GM23338 (cell line): ENCODE results near the gene PAX5. TPM values are rescaled to one million over a fixed set of nuclear protein-coding genes. Genes with fewer than 3 reads are reported as not detected.
A peak's percentile ranks its signal among the peaks of the same experiment; 100 is the strongest.

ENCODE experiments used
- ATAC-seq: fragments of 200-7000 bp; cut with Tn5 transposase; 3 replicates; pipeline ENCODE4 v1.9.1; 2020
- DNase-seq: peaks from one replicate; pipeline ENCODE4 v3.0.0-alpha.2; 2015; ENCODE audit warnings: low spot score
- H2AFZ ChIP-seq: fragments of 200-600 bp; sonication (generic); 2 replicates; pipeline ENCODE4 v1.8.0; 2016; ENCODE audit warnings: antibody characterized with exemption, mild to moderate bottlenecking, moderate library complexity
- H3F3A ChIP-seq: fragments of 200-600 bp; sonication (generic); replicated peaks from 2 replicates; pipeline ENCODE4 v1.8.0; 2017; ENCODE audit warnings: antibody characterized with exemption, mixed run types, low read depth
- H3K27ac ChIP-seq: fragments of 200-600 bp; sonication (generic); 2 replicates; pipeline ENCODE4 v1.6.1; 2016; ENCODE audit warnings: low read depth
- H3K27me3 ChIP-seq: fragments of 200-600 bp; sonication (generic); 2 replicates; pipeline ENCODE4 v1.8.0; 2016; ENCODE audit warnings: mild to moderate bottlenecking, mixed run types, moderate library complexity; ENCODE audit not compliant: insufficient read depth
- H3K36me3 ChIP-seq: fragments of 200-600 bp; sonication (generic); 2 replicates; pipeline ENCODE4 v1.8.0; 2016; ENCODE audit warnings: mild to moderate bottlenecking; ENCODE audit not compliant: insufficient read depth
- H3K4me1 ChIP-seq: fragments of 200-600 bp; sonication (generic); 2 replicates; pipeline ENCODE4 v1.8.0; 2016; ENCODE audit warnings: mild to moderate bottlenecking, moderate library complexity; ENCODE audit not compliant: insufficient read depth
- H3K4me2 ChIP-seq: fragments of 200-600 bp; sonication (generic); 2 replicates; pipeline ENCODE4 v1.7.1; 2017; ENCODE audit warnings: mixed run types
- H3K4me3 ChIP-seq: fragments of 200-600 bp; sonication (generic); 2 replicates; pipeline ENCODE4 v1.6.1; 2016; ENCODE audit warnings: mixed run types
- H3K79me2 ChIP-seq: fragments of 200-600 bp; sonication (generic); replicated peaks from 2 replicates; pipeline ENCODE4 v1.8.0; 2017; ENCODE audit warnings: mild to moderate bottlenecking; ENCODE audit not compliant: insufficient read depth
- H3K9me2 ChIP-seq: fragments of 200-600 bp; sonication (generic); 2 replicates; pipeline ENCODE4 v1.8.0; 2017; ENCODE audit not compliant: insufficient read depth
- H4K20me1 ChIP-seq: fragments of 200-600 bp; sonication (generic); replicated peaks from 2 replicates; pipeline ENCODE4 v1.8.0; 2017; ENCODE audit warnings: mild to moderate bottlenecking; ENCODE audit not compliant: insufficient read depth
- H3K27ac Mint-ChIP-seq: 2 replicates; pipeline ENCODE4 v1.8.0; 2020; ENCODE audit warnings: inconsistent platforms, mild to moderate bottlenecking, moderate library complexity, mixed read lengths
- H3K27me3 Mint-ChIP-seq: 3 replicates; pipeline ENCODE4 v1.8.0; 2022; ENCODE audit warnings: low read depth, mild to moderate bottlenecking, moderate library complexity, mixed read lengths, inconsistent platforms; ENCODE audit not compliant: insufficient read depth, poor library complexity
- H3K36me3 Mint-ChIP-seq: 3 replicates; pipeline ENCODE4 v1.8.0; 2021; ENCODE audit warnings: low read depth, mild to moderate bottlenecking, inconsistent platforms, moderate library complexity, mixed read lengths
- H3K4me1 Mint-ChIP-seq: 3 replicates; pipeline ENCODE4 v1.8.0; 2020; ENCODE audit warnings: mild to moderate bottlenecking, inconsistent platforms, mixed read lengths
- H3K4me3 Mint-ChIP-seq: 3 replicates; pipeline ENCODE4 v1.8.0; 2021; ENCODE audit warnings: moderate library complexity, mild to moderate bottlenecking, inconsistent platforms, mixed read lengths
- H3K9me3 Mint-ChIP-seq: 3 replicates; pipeline ENCODE4 v1.8.0; 2020; ENCODE audit warnings: moderate library complexity, mild to moderate bottlenecking, inconsistent platforms, mixed read lengths
- CTCF ChIP-seq, 2 experiments: fragments of 200-600 bp in 1 of 2; sonication (generic) in 1 of 2; conservative IDR thresholded peaks; 2 replicates each; pipeline versions ENCODE4 v1.5.1 to v1.6.1; 2016 to 2017; ENCODE audit warnings: antibody characterized with exemption in 2 of 2, low read depth in 2 of 2, mild to moderate bottlenecking in 2 of 2, moderate library complexity in 1 of 2
- EZH2phosphoT487 ChIP-seq: fragments of 200-600 bp; sonication (generic); IDR thresholded peaks from one replicate; pipeline ENCODE4 v1.8.1; 2018; ENCODE audit warnings: antibody characterized with exemption; ENCODE audit not compliant: unreplicated experiment
- POLR2AphosphoS5 ChIP-seq: IDR thresholded peaks from 2 replicates; pipeline ENCODE4 v1.6.1; 2016; ENCODE audit warnings: antibody characterized with exemption, low read depth
- REST ChIP-seq: IDR thresholded peaks from one replicate; pipeline ENCODE4 v1.6.1; 2018; ENCODE audit warnings: antibody characterized with exemption; ENCODE audit not compliant: unreplicated experiment
- ZNF114 ChIP-seq: fragments of 250-450 bp; sonication (Bioruptor Pico); IDR thresholded peaks from 2 replicates; pipeline ENCODE4 v1.5.0; 2020; ENCODE audit warnings: mild to moderate bottlenecking, moderate library complexity
- ZNF331 ChIP-seq: fragments of 250-450 bp; sonication (Bioruptor Pico); IDR thresholded peaks from 2 replicates; pipeline ENCODE4 v1.5.0; 2020; ENCODE audit warnings: low read depth, mild to moderate bottlenecking, moderate library complexity
- ZNF462 ChIP-seq: fragments of 250-450 bp; sonication (Bioruptor Pico); IDR thresholded peaks from 2 replicates; pipeline ENCODE4 v1.5.0; 2020; ENCODE audit warnings: mild to moderate bottlenecking, moderate library complexity
- polyA plus RNA-seq: library from polyadenylated mRNA; unstranded; fragments of >200 nt; fragmentation: Nextera tagmentation; extraction: Ambion mirVana; gene quantifications from 2 replicates; pipeline ENCODE4 v1.2.1, GENCODE V29; 2016
- total RNA-seq: library from RNA; depleted of rRNA; stranded (reverse); fragments of >200 nt; shearing (Covaris generic); gene quantifications from 2 replicates; pipeline ENCODE4 v1.2.3, GENCODE V29; 2014

The PAX5 gene
- total and polyA plus RNA-seq, 2 experiments from 2014 or later, result 0.17 to 0.60 TPM

DNA sequence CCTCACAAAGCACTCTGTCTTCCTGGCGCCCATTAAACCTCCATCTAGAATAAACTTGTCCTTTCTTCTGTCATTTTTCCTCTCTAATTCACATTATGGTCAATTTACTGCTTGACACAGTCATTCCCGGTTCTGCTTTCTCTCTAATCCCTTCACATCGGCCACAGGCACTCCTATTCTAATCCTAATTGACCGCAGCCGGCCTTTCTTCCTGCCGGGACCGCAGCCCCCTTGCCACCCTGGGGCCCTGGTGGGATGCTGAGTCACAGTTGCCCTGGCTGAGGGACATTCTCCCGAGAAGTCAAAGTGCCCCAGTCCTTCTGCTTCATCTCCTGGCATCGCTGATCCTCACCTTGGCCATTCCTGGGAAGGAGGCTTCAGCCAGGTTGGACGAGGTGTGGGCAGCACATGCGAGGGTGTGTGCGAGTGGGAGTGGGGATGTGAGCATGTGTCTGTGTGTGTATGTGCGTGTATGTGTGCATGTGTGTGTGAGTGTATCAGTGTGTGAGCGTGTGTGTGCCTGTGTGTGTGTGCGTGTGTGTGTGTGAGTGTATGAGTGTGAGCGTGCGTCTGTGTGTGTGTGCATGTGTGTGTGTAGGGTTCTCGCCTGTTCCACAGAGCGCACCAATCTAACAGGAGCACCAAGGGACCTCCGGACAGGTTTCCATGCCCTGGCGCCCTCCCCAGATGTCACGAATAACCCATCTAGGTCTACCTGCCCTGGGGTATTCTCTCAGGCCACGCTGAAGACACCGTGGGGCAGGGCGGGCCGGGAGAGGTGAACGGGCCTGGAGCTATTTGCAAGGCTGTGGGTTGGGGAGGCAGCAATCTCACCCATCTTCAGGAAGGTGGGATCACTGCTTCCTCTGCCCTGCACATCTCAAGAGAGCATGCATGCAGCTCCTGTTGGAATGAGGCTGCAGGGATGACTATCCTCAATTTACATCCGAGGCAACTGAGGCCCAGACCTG is 191.2 kb downstream of the PAX5 start:
- H3K4me2 ChIP-seq, result peak overlapping the region; percentile 38; the same call in 1 of the 2 replicates
- ATAC-seq (peak; percentile 39), DNase-seq (no peak)
- Mint-ChIP-seq H3K36me3 (no peaks in the 10 kb centered on the region), H3K27ac (no peak overlapping the region), H3K4me3 (no peak overlapping the region), H3K4me1 (peaks cover 15% of the 10 kb centered on the region; the same call in 1 of the 3 replicates), H3K9me3 (no peaks in the 10 kb centered on the region; the same call in 2 of the 3 replicates), H3K27me3 (peaks cover 11% of the 10 kb centered on the region)
- TF ChIP-seq POLR2AphosphoS5, result no peak
- no peaks in the 10 kb centered on the region for H4K20me1 ChIP-seq
- H3K9me2 ChIP-seq, result no peaks in the 10 kb centered on the region
- no peaks in the 10 kb centered on the region for H3K27me3 ChIP-seq
- no peak overlapping the region for H3K4me3 ChIP-seq
- no peaks in the 10 kb centered on the region for H3K79me2 ChIP-seq
- H2AFZ ChIP-seq, result 0 out of 2 replicates have a peak overlapping the region, but pooled peaks have one; percentile 66
- no peak overlapping the region for H3K27ac ChIP-seq
- peaks cover 13% of the 10 kb centered on the region; the same call in 1 of the 2 replicates for H3K4me1 ChIP-seq
- H3K36me3 ChIP-seq, result no peaks in the 10 kb centered on the region
- no peaks in the 10 kb centered on the region for H3F3A ChIP-seq

GRCh38 chr9:36840898-36841536 is 193.1 kb downstream of the PAX5 start:
- no peaks in the 10 kb centered on the region for H3K36me3 ChIP-seq
- ATAC-seq (no peak), DNase-seq (no peak)
- no peaks in the 10 kb centered on the region for H4K20me1 ChIP-seq
- Mint-ChIP-seq H3K36me3 (no peaks in the 10 kb centered on the region), H3K27me3 (peaks cover 14% of the 10 kb centered on the region), H3K4me3 (no peak overlapping the region; the same call in 2 of the 3 replicates), H3K4me1 (peaks cover 15% of the 10 kb centered on the region; the same call in 1 of the 3 replicates), H3K9me3 (no peaks in the 10 kb centered on the region; the same call in 2 of the 3 replicates), H3K27ac (peak overlapping the region; percentile 15)
- H3K27ac ChIP-seq, result no peak overlapping the region
- no peak overlapping the region for H3K4me3 ChIP-seq
- no peaks in the 10 kb centered on the region for H3K79me2 ChIP-seq
- H3K9me2 ChIP-seq, result no peaks in the 10 kb centered on the region
- H3K4me2 ChIP-seq, result peak overlapping the region; percentile 32; the same call in 1 of the 2 replicates
- H3K4me1 ChIP-seq, result peaks cover 13% of the 10 kb centered on the region; the same call in 1 of the 2 replicates
- no peaks in the 10 kb centered on the region for H3K27me3 ChIP-seq
- no peak overlapping the region for H2AFZ ChIP-seq
- H3F3A ChIP-seq, result no peaks in the 10 kb centered on the region
- TF ChIP-seq EZH2phosphoT487 (no peak), ZNF462 (CRISPR knock-in tag) (no peak), REST (no peak), ZNF331 (no peak), ZNF114 (CRISPR knock-in tag) (no peak), CTCF (conservative IDR thresholded peaks at IDR 0.05; ENCODE audit: low read depth in 2 of 2) (no peak)
